ENCODE measurements around the gene VPS51. TPM values are rescaled to one million over a fixed set of nuclear protein-coding genes. Genes with fewer than 3 reads are reported as not detected.

The VPS51 gene
- total RNA-seq, 2 experiments from 2014 or later, result 103 TPM

DNA sequence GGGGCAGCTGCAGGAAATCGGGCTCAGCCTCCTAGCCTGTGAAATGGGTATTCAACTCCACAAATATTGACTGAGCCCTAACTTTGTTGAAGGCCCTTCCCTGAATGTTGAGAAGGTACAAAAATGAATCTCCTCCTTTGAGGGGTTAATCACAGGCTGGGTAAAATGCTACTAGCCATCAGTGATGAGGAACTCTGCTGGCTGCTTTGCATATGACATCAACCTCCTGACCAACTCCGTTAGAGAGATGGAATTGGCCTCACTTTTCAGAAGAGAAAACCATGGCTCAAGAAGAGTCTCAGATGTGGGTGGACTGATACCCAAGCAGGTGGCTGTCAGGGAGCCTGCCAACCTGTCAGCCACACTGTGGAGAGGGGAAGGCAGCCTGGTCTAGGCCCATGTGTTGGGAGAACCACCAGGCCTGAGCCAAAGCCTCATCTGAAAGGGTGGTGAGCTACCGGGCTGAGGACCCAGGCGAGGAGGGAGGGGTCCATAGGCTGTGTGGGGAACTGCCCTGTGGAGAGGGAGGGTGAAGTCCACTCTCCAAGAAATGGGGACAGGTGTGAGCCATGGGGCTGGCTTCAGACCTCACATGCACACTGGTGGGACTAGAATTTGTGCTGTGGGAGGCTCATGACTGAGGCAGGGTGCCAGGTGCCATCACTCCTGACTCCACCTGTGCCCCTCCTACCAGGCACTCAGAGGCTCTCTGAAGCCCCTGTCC lies 23.9 kb upstream of the VPS51 start:
- TF ChIP-seq, protein P1, sequence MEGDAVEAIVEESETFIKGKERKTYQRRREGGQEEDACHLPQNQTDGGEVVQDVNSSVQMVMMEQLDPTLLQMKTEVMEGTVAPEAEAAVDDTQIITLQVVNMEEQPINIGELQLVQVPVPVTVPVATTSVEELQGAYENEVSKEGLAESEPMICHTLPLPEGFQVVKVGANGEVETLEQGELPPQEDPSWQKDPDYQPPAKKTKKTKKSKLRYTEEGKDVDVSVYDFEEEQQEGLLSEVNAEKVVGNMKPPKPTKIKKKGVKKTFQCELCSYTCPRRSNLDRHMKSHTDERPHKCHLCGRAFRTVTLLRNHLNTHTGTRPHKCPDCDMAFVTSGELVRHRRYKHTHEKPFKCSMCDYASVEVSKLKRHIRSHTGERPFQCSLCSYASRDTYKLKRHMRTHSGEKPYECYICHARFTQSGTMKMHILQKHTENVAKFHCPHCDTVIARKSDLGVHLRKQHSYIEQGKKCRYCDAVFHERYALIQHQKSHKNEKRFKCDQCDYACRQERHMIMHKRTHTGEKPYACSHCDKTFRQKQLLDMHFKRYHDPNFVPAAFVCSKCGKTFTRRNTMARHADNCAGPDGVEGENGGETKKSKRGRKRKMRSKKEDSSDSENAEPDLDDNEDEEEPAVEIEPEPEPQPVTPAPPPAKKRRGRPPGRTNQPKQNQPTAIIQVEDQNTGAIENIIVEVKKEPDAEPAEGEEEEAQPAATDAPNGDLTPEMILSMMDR (IDR thresholded peaks at IDR 0.05), result no peak
- no peaks in the 10 kb centered on the region for H3K27me3 Mint-ChIP-seq
- no peak overlapping the region for H3K4me3 Mint-ChIP-seq
- H3K4me1 Mint-ChIP-seq (ENCODE audit: low read depth), result peaks cover 2% of the 10 kb centered on the region
- DNase-seq (no peak), ATAC-seq (no peak)
- no peaks in the 10 kb centered on the region for H3K9me3 Mint-ChIP-seq
- H3K36me3 Mint-ChIP-seq (ENCODE audit: low read depth), result peaks cover 6% of the 10 kb centered on the region
- CTCF ChIA-PET, result interaction anchor here (1.0 to 1.2 kb wide), 3 partner anchors 58 to 108 kb away, joined by 3 to 4 read pairs (median 3); partner anchors contain the start of gene ARL2
- H3K27ac Mint-ChIP-seq, result no peak overlapping the region
- intact Hi-C loops (cut with micrococcal nuclease), result no loop called here
- POLR2A ChIA-PET, result interaction anchor here (1.2 kb wide), 2 partner anchors 8 to 11 kb away, joined by 3 to 5 read pairs; partner anchors contain the start of gene CDCA5

DNA sequence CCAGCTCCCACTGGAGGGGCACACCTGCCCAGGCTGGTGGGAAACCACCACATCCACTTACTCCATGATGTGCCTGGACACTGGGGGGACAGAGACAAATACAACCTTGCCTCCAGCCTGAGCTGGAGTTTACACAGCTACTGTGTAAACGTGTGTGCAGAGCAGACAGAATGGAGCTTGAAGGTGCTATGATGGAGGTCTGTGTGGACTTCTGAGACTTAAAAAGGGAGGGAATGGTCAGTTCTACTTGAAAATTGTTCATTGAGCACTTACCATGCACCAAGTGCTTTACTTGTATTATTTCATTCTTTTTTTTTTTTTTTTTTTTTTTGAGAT lies 23.4 kb upstream of the VPS51 start:
- ChIA-PET POLR2A (interaction anchor here (1.2 kb wide), 2 partner anchors 8 to 10 kb away, joined by 3 to 5 read pairs; partner anchors contain the start of gene CDCA5), CTCF (interaction anchor here (1.0 to 1.2 kb wide), 3 partner anchors 58 to 107 kb away, joined by 3 to 4 read pairs (median 3); partner anchors contain the start of gene ARL2)
- peaks cover 3% of the 10 kb centered on the region for H3K4me1 Mint-ChIP-seq (ENCODE audit: low read depth)
- H3K27me3 Mint-ChIP-seq, result no peaks in the 10 kb centered on the region
- no peaks in the 10 kb centered on the region for H3K9me3 Mint-ChIP-seq
- no peak overlapping the region for H3K4me3 Mint-ChIP-seq
- DNase-seq (no peak), ATAC-seq (no peak)
- no peak overlapping the region for H3K27ac Mint-ChIP-seq
- TF ChIP-seq, protein P1 (IDR thresholded peaks at IDR 0.05), result no peak
- intact Hi-C loops (cut with micrococcal nuclease), result no loop called here
- H3K36me3 Mint-ChIP-seq (ENCODE audit: low read depth), result peaks cover 12% of the 10 kb centered on the region

DNA sequence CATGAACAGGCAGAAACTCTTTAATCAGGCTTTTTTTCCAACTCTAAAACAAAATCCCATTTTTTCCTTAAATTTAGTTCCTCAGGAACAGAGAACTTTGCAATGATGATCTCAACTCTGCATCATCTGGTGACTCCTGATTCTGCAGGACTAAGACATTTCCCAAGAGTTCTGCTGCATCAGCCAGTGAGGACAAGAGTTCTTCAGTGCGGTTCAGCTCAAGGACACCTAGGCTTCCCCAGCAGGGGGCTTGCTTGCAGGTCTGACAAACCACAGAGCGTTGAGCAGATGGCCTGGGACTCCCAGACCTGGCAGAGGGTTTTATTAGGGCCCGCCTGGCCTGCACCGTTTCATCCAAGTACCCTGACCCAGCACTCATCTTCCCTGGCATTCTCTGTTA lies 18.6 kb upstream of the VPS51 start:
- CTCF ChIA-PET, result interaction anchor here (1.1 to 1.8 kb wide), 3 partner anchors 39 to 153 kb away, joined by 3 to 5 read pairs (median 3); partner anchors contain the start of gene PPP2R5B
- POLR2A ChIA-PET, result interaction anchor here (0.7 to 2.1 kb wide), 4 partner anchors 9 to 32 kb away, joined by 3 to 6 read pairs (median 3); no protein-coding TSS in a partner anchor
- no peaks in the 10 kb centered on the region for H3K27me3 Mint-ChIP-seq
- H3K4me3 Mint-ChIP-seq, result no peak overlapping the region
- H3K9me3 Mint-ChIP-seq, result no peaks in the 10 kb centered on the region
- DNase-seq (no peak), ATAC-seq (no peak)
- H3K27ac Mint-ChIP-seq, result no peak overlapping the region
- TF ChIP-seq, protein P1 (IDR thresholded peaks at IDR 0.05), result no peak
- intact Hi-C loops (cut with micrococcal nuclease), result no loop called here
- H3K36me3 Mint-ChIP-seq (ENCODE audit: low read depth), result peaks cover 49% of the 10 kb centered on the region
- H3K4me1 Mint-ChIP-seq (ENCODE audit: low read depth), result peaks cover 32% of the 10 kb centered on the region

DNA sequence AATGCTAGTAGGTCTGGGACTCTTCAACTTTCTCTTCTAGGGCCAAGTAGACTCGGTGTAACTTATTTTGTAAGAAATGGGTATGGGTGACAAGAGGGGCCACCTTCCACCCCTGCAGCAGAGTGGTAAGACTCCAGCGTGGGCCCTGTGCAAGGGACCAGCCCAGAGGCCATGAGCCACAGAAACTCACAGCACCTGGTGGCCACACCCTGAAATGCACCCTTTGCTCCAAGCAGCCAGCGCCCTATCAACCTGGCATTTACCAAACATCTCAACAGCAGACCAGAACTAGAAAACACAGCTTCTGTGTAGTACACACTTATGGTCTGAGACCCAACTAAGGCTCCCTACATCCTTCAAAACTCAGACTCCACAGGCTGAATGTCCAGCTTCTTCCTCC lies 17.9 kb upstream of the VPS51 start:
- no peaks in the 10 kb centered on the region for H3K27me3 Mint-ChIP-seq
- H3K4me1 Mint-ChIP-seq (ENCODE audit: low read depth), result peaks cover 34% of the 10 kb centered on the region
- ChIA-PET POLR2A (interaction anchor here (1.0 to 2.1 kb wide), 3 partner anchors 9 to 32 kb away, joined by 3 to 6 read pairs (median 3); no protein-coding TSS in a partner anchor), CTCF (interaction anchor here (0.9 to 1.8 kb wide), 4 partner anchors 12 to 40 kb away, joined by 3 to 5 read pairs (median 3); no protein-coding TSS in a partner anchor)
- TF ChIP-seq, protein P1 (IDR thresholded peaks at IDR 0.05), result peak; percentile 49
- peak overlapping the region; percentile 55 for H3K27ac Mint-ChIP-seq
- H3K36me3 Mint-ChIP-seq (ENCODE audit: low read depth), result peaks cover 55% of the 10 kb centered on the region
- H3K4me3 Mint-ChIP-seq, result no peak overlapping the region
- intact Hi-C loops (cut with micrococcal nuclease), result no loop called here
- H3K9me3 Mint-ChIP-seq, result no peaks in the 10 kb centered on the region
- ATAC-seq (peak; percentile 94), DNase-seq (peak; percentile 83)

All from activated CD8-positive, alpha-beta T cell treated with anti-CD3 and anti-CD28 coated beads for 36 hours (primary cell).